ENCODE results near the gene PDE4D.
"Not testable (repeated sequence)": the region's sequence is repeated elsewhere in the genome, so short reads cannot be mapped to it uniquely, and the experiment has no call there.

The PDE4D gene

GRCh38 chr5:59496524-59497134 lies 396.9 kb downstream of the PDE4D start:
- no peak for DNase-seq

- no peak for DNase-seq
Measured at GRCh38 chr5:59491945-59492344, 401.6 kb downstream of the PDE4D start.

- DNase-seq, result no peak
Measured at GRCh38 chr5:59489551-59489950, 404.0 kb downstream of the PDE4D start.

GRCh38 chr5:59487772-59488729 lies 405.5 kb downstream of the PDE4D start:
- DNase-seq, result no peak

- no peak for DNase-seq
Measured at GRCh38 chr5:59487068-59487686, 406.3 kb downstream of the PDE4D start.

- DNase-seq, result no peak
Measured at GRCh38 chr5:59486508-59486907, 407.0 kb downstream of the PDE4D start.

GRCh38 chr5:59485629-59486439 lies 407.7 kb downstream of the PDE4D start:
- no peak for DNase-seq

GRCh38 chr5:59485107-59485506 lies 408.4 kb downstream of the PDE4D start:
- DNase-seq, result no peak

GRCh38 chr5:59484618-59485017 lies 408.9 kb downstream of the PDE4D start:
- no peak for DNase-seq

- no peak for DNase-seq
Measured at GRCh38 chr5:59483971-59484472, 409.5 kb downstream of the PDE4D start.

- no peak for DNase-seq
Measured at GRCh38 chr5:59479086-59479485, 414.4 kb downstream of the PDE4D start.

GRCh38 chr5:59474324-59474723 lies 419.2 kb downstream of the PDE4D start:
- DNase-seq, result no peak

GRCh38 chr5:59473611-59474010 lies 419.9 kb downstream of the PDE4D start:
- no peak for DNase-seq

GRCh38 chr5:59471463-59471862 lies 422.1 kb downstream of the PDE4D start:
- DNase-seq, result no peak

- DNase-seq, result no peak
Measured at GRCh38 chr5:59467969-59468368, 425.6 kb downstream of the PDE4D start.

- no peak for DNase-seq
Measured at GRCh38 chr5:59466271-59466670, 427.3 kb downstream of the PDE4D start.

GRCh38 chr5:59464969-59465368 lies 428.6 kb downstream of the PDE4D start:
- peak; percentile 8 for DNase-seq

GRCh38 chr5:59463618-59464166 lies 429.8 kb downstream of the PDE4D start:
- DNase-seq, result not testable (repeated sequence)

GRCh38 chr5:59462956-59463355 lies 430.6 kb downstream of the PDE4D start:
- no peak for DNase-seq

GRCh38 chr5:59460368-59461153 lies 433.0 kb downstream of the PDE4D start:
- DNase-seq, result no peak

GRCh38 chr5:59458966-59459729 lies 434.4 kb downstream of the PDE4D start:
- no peak for DNase-seq

All from NCI-H510A treated with DMSO at 0.1 percent for 48 hours (cell line).